Tibial artery (tissue), 4 donors: ENCODE results near the gene JAM3.

Experiments
- DNase-seq, 2 donors: peaks; one replicate each; pipeline ENCODE4 v3.0.0-alpha.2; 2019
- H3K27ac ChIP-seq, 2 donors: fragments of 200-600 bp; sonication (generic) in 1 of 2; 1 replicate in 1 of 2; 2 replicates in 1 of 2; pipeline ENCODE4 v1.5.1; 2018 to 2019; ENCODE audit warnings: mild to moderate bottlenecking in 1 of 2
- H3K27me3 ChIP-seq, 2 donors: fragments of 200-600 bp; sonication (generic) in 1 of 2; one replicate each; pipeline versions ENCODE4 v1.5.1 to v1.6.0; 2016 to 2019
- H3K36me3 ChIP-seq, 3 donors: fragments of 200-600 bp; sonication (generic) in 2 of 3; one replicate each; pipeline ENCODE4 v1.5.1; 2016 to 2019; ENCODE audit warnings: mild to moderate bottlenecking in 2 of 3
- H3K4me1 ChIP-seq, 4 donors: fragments of 200-600 bp; sonication (generic) in 2 of 4; 1 replicate in 3 of 4; 2 replicates in 1 of 4; pipeline ENCODE4 v1.5.1; 2016 to 2019
- H3K4me3 ChIP-seq, 2 donors: fragments of 200-600 bp; sonication (generic) in 1 of 2; 1 replicate in 1 of 2; 2 replicates in 1 of 2; pipeline ENCODE4 v1.5.1; 2018 to 2019; ENCODE audit warnings: mild to moderate bottlenecking in 2 of 2
- H3K9me3 ChIP-seq, 3 donors: fragments of 200-600 bp; sonication (generic) in 1 of 3; one replicate each; pipeline ENCODE4 v1.5.1; 2016 to 2019
- CTCF ChIP-seq, 2 experiments: fragments of 200-600 bp in 1 of 2; fragments of 450-650 bp in 1 of 2; IDR thresholded peaks; one replicate each; pipeline ENCODE4 v1.5.1; 2017 to 2019; ENCODE audit warnings: antibody characterized with exemption in 2 of 2, mild to moderate bottlenecking in 1 of 2, moderate library complexity in 1 of 2
- intact Hi-C: fragments of 100-400 bp; cut with DNase I; formaldehyde crosslinking; loops from one replicate; pipeline ENCODE4 v1.15.0; 2023; ENCODE audit warnings: low total_unique reads

Gene JAM3

GRCh38 chr11:134030853-134031252 lies 38.0 kb upstream of the JAM3 start:
- intact Hi-C loops = loop anchor here (5.0 kb wide), 1 partner anchor 64 kb away; no protein-coding TSS in a partner anchor

GRCh38 chr11:134032043-134032442 lies 36.8 kb upstream of the JAM3 start:
- Histone ChIP-seq H3K4me3 (no peak overlapping the region), H3K4me1 (peaks cover 3 to 42% (median 28%) of the 10 kb centered on the region in 4 donors), H3K36me3 (no peaks in the 10 kb centered on the region), H3K27me3 (peaks cover 0 to 14% of the 10 kb centered on the region in 2 donors), H3K27ac (peak overlapping the region in 1 of 2 donors; percentile 94), H3K9me3 (no peaks in the 10 kb centered on the region)
- intact Hi-C loops = loop anchor here (5.0 kb wide), 1 partner anchor 65 kb away; no protein-coding TSS in a partner anchor
- no peak for TF ChIP-seq CTCF (IDR thresholded peaks at IDR 0.05)
- no peak for DNase-seq

More at GRCh38 chr11:134030853-134031252, 38.0 kb upstream of the JAM3 start:
- Histone ChIP-seq H3K4me3 (no peak overlapping the region), H3K27ac (no peak overlapping the region), H3K27me3 (peaks cover 0 to 20% of the 10 kb centered on the region in 2 donors), H3K9me3 (no peaks in the 10 kb centered on the region), H3K36me3 (no peaks in the 10 kb centered on the region), H3K4me1 (peaks cover 3 to 33% (median 24%) of the 10 kb centered on the region in 4 donors)
- no peak for DNase-seq
- no peak for TF ChIP-seq CTCF (IDR thresholded peaks at IDR 0.05)

GRCh38 chr11:134032501-134033091 lies 36.3 kb upstream of the JAM3 start:
- peaks cover 0 to 13% of the 10 kb centered on the region in 2 donors for H3K27me3 ChIP-seq
- H3K36me3 ChIP-seq = no peaks in the 10 kb centered on the region
- peaks cover 3 to 42% (median 30%) of the 10 kb centered on the region in 4 donors for H3K4me1 ChIP-seq
- TF ChIP-seq CTCF (IDR thresholded peaks at IDR 0.05) = no peak
- no peaks in the 10 kb centered on the region for H3K9me3 ChIP-seq
- H3K27ac ChIP-seq = peak overlapping the region; percentile 82 to 94
- intact Hi-C loops = loop anchor here (5.0 kb wide), 1 partner anchor 65 kb away; no protein-coding TSS in a partner anchor
- DNase-seq = peak in 1 of 2 donors; percentile 72
- H3K4me3 ChIP-seq = no peak overlapping the region

- Histone ChIP-seq H3K4me1 (peaks cover 3 to 46% (median 36%) of the 10 kb centered on the region in 4 donors), H3K27ac (peak overlapping the region; percentile 82 to 94), H3K27me3 (peaks cover 0 to 13% of the 10 kb centered on the region in 2 donors), H3K4me3 (peak overlapping the region; percentile 25 to 42), H3K9me3 (no peaks in the 10 kb centered on the region), H3K36me3 (no peaks in the 10 kb centered on the region)
- TF ChIP-seq CTCF (IDR thresholded peaks at IDR 0.05) = no peak
- no peak for DNase-seq
- intact Hi-C loops = loop anchor here (5.0 kb wide), 1 partner anchor 66 kb away; no protein-coding TSS in a partner anchor
Measured at GRCh38 chr11:134033276-134033675, 35.6 kb upstream of the JAM3 start.

GRCh38 chr11:134033696-134034491 lies 35.0 kb upstream of the JAM3 start:
- H3K4me3 ChIP-seq = peak overlapping the region; percentile 25 to 42
- no peaks in the 10 kb centered on the region for H3K36me3 ChIP-seq
- H3K4me1 ChIP-seq = peaks cover 3 to 53% (median 42%) of the 10 kb centered on the region in 4 donors
- intact Hi-C loops = loop anchor here (5.0 kb wide), 1 partner anchor 67 kb away; no protein-coding TSS in a partner anchor
- peak overlapping the region; percentile 82 to 94 for H3K27ac ChIP-seq
- peaks cover 0 to 11% of the 10 kb centered on the region in 2 donors for H3K27me3 ChIP-seq
- H3K9me3 ChIP-seq = no peaks in the 10 kb centered on the region
- TF ChIP-seq CTCF (IDR thresholded peaks at IDR 0.05) = peak in 1 of 2 experiments; percentile 7
- peak; percentile 85 to 95 for DNase-seq
